Measurements from ENCODE around the gene XPR1. TPM values are rescaled to one million over a fixed set of nuclear protein-coding genes. Genes with fewer than 3 reads are reported as not detected.
A peak's percentile ranks its signal among the peaks of the same experiment; 100 is the strongest.

Gene XPR1
- total RNA-seq, 4 donors from 2014 or later: 29.4 to 42.2 (median 33.7) TPM

- Histone ChIP-seq H3K4me3 (replicated peaks in 1 of 3) (no peak overlapping the region), H3K27ac (peak overlapping the region; percentile 89 to 99 (median 94)), H3K36me3 (no peaks in the 10 kb centered on the region), H3K4me1 (peaks cover 69 to 74% of the 10 kb centered on the region in 2 donors), H3K27me3 (no peaks in the 10 kb centered on the region), H3K9me3 (no peaks in the 10 kb centered on the region)
- TF ChIP-seq, protein P1, sequence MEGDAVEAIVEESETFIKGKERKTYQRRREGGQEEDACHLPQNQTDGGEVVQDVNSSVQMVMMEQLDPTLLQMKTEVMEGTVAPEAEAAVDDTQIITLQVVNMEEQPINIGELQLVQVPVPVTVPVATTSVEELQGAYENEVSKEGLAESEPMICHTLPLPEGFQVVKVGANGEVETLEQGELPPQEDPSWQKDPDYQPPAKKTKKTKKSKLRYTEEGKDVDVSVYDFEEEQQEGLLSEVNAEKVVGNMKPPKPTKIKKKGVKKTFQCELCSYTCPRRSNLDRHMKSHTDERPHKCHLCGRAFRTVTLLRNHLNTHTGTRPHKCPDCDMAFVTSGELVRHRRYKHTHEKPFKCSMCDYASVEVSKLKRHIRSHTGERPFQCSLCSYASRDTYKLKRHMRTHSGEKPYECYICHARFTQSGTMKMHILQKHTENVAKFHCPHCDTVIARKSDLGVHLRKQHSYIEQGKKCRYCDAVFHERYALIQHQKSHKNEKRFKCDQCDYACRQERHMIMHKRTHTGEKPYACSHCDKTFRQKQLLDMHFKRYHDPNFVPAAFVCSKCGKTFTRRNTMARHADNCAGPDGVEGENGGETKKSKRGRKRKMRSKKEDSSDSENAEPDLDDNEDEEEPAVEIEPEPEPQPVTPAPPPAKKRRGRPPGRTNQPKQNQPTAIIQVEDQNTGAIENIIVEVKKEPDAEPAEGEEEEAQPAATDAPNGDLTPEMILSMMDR (IDR thresholded peaks at IDR 0.05): peak in 1 of 6 experiments; percentile 11
- peak in 1 of 2 donors; percentile 5 for TF ChIP-seq POLR2A (IDR thresholded peaks at IDR 0.05)
- WGBS, 2 donors: 21 to 27% methylated on average over 13 to 14 of the region's 14 CpGs
- peak; percentile 82 to 83 for DNase-seq
- intact Hi-C loops (cut with DNase I): no loop called here
These were observed 294.6 kb downstream of the XPR1 start for GRCh38 chr1:180926164-180926981.

- H3K9me3 ChIP-seq: no peaks in the 10 kb centered on the region
- no peak overlapping the region for H3K4me3 ChIP-seq (replicated peaks in 1 of 3)
- TF ChIP-seq POLR2A (IDR thresholded peaks at IDR 0.05): peak in 1 of 2 donors; percentile 38
- TF ChIP-seq, protein P1 (IDR thresholded peaks at IDR 0.05): no peak
- WGBS, 2 donors: 29 to 45% methylated on average over 11 to 13 of the region's 13 CpGs
- intact Hi-C loops (cut with DNase I): no loop called here
- peaks cover 59 to 65% of the 10 kb centered on the region in 2 donors for H3K4me1 ChIP-seq
- peak; percentile 83 to 89 for DNase-seq
- no peaks in the 10 kb centered on the region for H3K36me3 ChIP-seq
- H3K27me3 ChIP-seq: no peaks in the 10 kb centered on the region
- H3K27ac ChIP-seq: peak overlapping the region; percentile 89 to 99 (median 94)
These were observed 295.5 kb downstream of the XPR1 start for GRCh38 chr1:180927348-180927747.

GRCh38 chr1:180927841-180928240, 296.0 kb downstream of the XPR1 start:
- WGBS, 2 donors: 31 to 46% methylated on average over 3 of the region's 4 CpGs
- DNase-seq: peak; percentile 55 to 64
- no peak overlapping the region for H3K4me3 ChIP-seq (replicated peaks in 1 of 3)
- H3K9me3 ChIP-seq: no peaks in the 10 kb centered on the region
- peak overlapping the region; percentile 89 to 99 (median 94) for H3K27ac ChIP-seq
- intact Hi-C loops (cut with DNase I): no loop called here
- no peaks in the 10 kb centered on the region for H3K36me3 ChIP-seq
- no peaks in the 10 kb centered on the region for H3K27me3 ChIP-seq
- TF ChIP-seq POLR2A (IDR thresholded peaks at IDR 0.05): no peak
- TF ChIP-seq, protein P1 (IDR thresholded peaks at IDR 0.05): no peak
- peaks cover 57 to 63% of the 10 kb centered on the region in 2 donors for H3K4me1 ChIP-seq

GRCh38 chr1:180928331-180929230, 296.8 kb downstream of the XPR1 start:
- DNase-seq: peak; percentile 54 to 66
- H3K4me1 ChIP-seq: peaks cover 54 to 60% of the 10 kb centered on the region in 2 donors
- H3K9me3 ChIP-seq: no peaks in the 10 kb centered on the region
- H3K27me3 ChIP-seq: no peaks in the 10 kb centered on the region
- H3K27ac ChIP-seq: peak overlapping the region; percentile 89 to 99 (median 94)
- intact Hi-C loops (cut with DNase I): no loop called here
- H3K36me3 ChIP-seq: no peaks in the 10 kb centered on the region
- no peak overlapping the region for H3K4me3 ChIP-seq (replicated peaks in 1 of 3)
- TF ChIP-seq POLR2A (IDR thresholded peaks at IDR 0.05): peak in 1 of 2 donors; percentile 22
- TF ChIP-seq, protein P1 (IDR thresholded peaks at IDR 0.05): no peak
- 76 to 79% methylated on average over 16 of the region's 17 CpGs for WGBS, 2 donors
